HL-60 (cell line): ENCODE measurements around the gene CD19.

ENCODE experiments used
- DNase-seq, 2 experiments: peaks; one replicate each; pipeline ENCODE4 v3.0.0-alpha.2; 2010 to 2020; ENCODE audit warnings: low read depth in 1 of 2, low spot score in 1 of 2
- H3K27ac ChIP-seq: fragments of 250-450 bp; sonication (Bioruptor Pico); replicated peaks from 2 replicates; pipeline ENCODE4 v1.5.1; 2020; ENCODE audit warnings: mild to moderate bottlenecking, moderate library complexity
- H3K27me3 ChIP-seq: fragments of 250-450 bp; sonication (Bioruptor Pico); 2 replicates; pipeline ENCODE4 v1.5.1; 2021; ENCODE audit warnings: mild to moderate bottlenecking, moderate library complexity; ENCODE audit not compliant: insufficient read depth, poor library complexity, severe bottlenecking
- H3K4me3 ChIP-seq: replicated peaks from 2 replicates; pipeline ENCODE4 v1.5.1; 2011; ENCODE audit warnings: mild to moderate bottlenecking, control low read depth, low read length; ENCODE audit not compliant: insufficient read depth
- GABPA ChIP-seq: IDR thresholded peaks from 2 replicates; pipeline ENCODE4 v1.6.1; 2012; ENCODE audit warnings: low read depth
- POLR2AphosphoS5 ChIP-seq: IDR thresholded peaks from 2 replicates; pipeline ENCODE4 v1.6.1; 2012; ENCODE audit warnings: low read depth
- SPI1 ChIP-seq: IDR thresholded peaks from 2 replicates; pipeline ENCODE4 v1.6.1; 2012; ENCODE audit warnings: low read depth, mild to moderate bottlenecking, borderline replicate concordance
- TF ChIP-seq, protein P1 (sequence below): IDR thresholded peaks from one replicate; pipeline ENCODE4 v1.5.1; 2011; ENCODE audit warnings: low read length, control low read depth, inconsistent platforms; ENCODE audit not compliant: insufficient read depth
- TF ChIP-seq, protein P2 (sequence below): IDR thresholded peaks from 2 replicates; pipeline ENCODE4 v1.6.1; 2012; ENCODE audit warnings: low read depth; ENCODE audit not compliant: insufficient replicate concordance

CD19 gene

DNA sequence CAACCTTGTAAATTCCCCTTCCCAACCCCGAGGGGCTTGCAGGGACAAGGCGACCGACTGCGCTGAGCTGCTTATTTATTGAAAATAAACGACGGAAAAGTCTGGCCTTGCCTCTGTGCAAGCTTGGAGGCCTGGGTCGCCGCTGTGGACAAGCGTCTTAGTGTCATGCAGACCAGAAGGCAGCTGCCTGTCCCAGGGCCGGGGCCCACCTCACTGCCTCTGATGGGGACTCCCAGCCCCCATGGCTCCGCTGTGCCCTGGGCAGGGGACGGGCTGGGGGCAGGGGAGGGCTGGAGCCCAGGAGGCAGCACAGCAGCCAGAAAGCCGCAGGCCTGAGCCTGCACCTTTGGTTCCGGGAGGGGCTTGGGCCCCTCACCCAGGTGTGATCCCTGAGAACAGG lies 27.4 kb upstream of the CD19 start:
- Histone ChIP-seq H3K27ac (no peak overlapping the region), H3K27me3 (no peaks in the 10 kb centered on the region), H3K4me3 (no peak overlapping the region)
- no peak for TF ChIP-seq GABPA
- TF ChIP-seq, protein P1, sequence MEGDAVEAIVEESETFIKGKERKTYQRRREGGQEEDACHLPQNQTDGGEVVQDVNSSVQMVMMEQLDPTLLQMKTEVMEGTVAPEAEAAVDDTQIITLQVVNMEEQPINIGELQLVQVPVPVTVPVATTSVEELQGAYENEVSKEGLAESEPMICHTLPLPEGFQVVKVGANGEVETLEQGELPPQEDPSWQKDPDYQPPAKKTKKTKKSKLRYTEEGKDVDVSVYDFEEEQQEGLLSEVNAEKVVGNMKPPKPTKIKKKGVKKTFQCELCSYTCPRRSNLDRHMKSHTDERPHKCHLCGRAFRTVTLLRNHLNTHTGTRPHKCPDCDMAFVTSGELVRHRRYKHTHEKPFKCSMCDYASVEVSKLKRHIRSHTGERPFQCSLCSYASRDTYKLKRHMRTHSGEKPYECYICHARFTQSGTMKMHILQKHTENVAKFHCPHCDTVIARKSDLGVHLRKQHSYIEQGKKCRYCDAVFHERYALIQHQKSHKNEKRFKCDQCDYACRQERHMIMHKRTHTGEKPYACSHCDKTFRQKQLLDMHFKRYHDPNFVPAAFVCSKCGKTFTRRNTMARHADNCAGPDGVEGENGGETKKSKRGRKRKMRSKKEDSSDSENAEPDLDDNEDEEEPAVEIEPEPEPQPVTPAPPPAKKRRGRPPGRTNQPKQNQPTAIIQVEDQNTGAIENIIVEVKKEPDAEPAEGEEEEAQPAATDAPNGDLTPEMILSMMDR, result no peak
- TF ChIP-seq, protein P2, sequence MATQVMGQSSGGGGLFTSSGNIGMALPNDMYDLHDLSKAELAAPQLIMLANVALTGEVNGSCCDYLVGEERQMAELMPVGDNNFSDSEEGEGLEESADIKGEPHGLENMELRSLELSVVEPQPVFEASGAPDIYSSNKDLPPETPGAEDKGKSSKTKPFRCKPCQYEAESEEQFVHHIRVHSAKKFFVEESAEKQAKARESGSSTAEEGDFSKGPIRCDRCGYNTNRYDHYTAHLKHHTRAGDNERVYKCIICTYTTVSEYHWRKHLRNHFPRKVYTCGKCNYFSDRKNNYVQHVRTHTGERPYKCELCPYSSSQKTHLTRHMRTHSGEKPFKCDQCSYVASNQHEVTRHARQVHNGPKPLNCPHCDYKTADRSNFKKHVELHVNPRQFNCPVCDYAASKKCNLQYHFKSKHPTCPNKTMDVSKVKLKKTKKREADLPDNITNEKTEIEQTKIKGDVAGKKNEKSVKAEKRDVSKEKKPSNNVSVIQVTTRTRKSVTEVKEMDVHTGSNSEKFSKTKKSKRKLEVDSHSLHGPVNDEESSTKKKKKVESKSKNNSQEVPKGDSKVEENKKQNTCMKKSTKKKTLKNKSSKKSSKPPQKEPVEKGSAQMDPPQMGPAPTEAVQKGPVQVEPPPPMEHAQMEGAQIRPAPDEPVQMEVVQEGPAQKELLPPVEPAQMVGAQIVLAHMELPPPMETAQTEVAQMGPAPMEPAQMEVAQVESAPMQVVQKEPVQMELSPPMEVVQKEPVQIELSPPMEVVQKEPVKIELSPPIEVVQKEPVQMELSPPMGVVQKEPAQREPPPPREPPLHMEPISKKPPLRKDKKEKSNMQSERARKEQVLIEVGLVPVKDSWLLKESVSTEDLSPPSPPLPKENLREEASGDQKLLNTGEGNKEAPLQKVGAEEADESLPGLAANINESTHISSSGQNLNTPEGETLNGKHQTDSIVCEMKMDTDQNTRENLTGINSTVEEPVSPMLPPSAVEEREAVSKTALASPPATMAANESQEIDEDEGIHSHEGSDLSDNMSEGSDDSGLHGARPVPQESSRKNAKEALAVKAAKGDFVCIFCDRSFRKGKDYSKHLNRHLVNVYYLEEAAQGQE, result no peak
- no peak for TF ChIP-seq POLR2AphosphoS5
- no peak for TF ChIP-seq SPI1
- no peak for DNase-seq

DNA sequence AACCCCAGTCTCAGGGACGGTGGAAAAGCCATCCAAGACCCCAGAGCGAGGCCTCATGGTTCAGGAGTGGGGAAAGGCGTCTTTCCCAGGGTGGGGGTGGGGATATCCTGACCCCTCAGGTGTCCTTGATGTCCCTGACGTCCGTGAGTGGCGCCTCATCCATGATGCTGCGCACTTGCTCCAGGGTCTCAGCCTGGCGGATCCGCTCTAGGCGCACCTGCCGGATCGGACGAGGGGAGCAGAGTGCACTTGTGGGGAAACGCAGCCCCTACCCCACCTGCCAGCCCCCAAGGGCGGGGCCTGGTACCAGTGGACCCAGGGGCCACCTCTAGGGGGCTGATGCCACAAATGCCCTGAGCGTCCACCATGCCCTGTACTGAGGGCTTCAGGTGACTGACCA lies 26.9 kb upstream of the CD19 start:
- TF ChIP-seq SPI1 (no peak), POLR2AphosphoS5 (no peak)
- TF ChIP-seq, protein P2, result no peak
- TF ChIP-seq, protein P1, result no peak

DNA sequence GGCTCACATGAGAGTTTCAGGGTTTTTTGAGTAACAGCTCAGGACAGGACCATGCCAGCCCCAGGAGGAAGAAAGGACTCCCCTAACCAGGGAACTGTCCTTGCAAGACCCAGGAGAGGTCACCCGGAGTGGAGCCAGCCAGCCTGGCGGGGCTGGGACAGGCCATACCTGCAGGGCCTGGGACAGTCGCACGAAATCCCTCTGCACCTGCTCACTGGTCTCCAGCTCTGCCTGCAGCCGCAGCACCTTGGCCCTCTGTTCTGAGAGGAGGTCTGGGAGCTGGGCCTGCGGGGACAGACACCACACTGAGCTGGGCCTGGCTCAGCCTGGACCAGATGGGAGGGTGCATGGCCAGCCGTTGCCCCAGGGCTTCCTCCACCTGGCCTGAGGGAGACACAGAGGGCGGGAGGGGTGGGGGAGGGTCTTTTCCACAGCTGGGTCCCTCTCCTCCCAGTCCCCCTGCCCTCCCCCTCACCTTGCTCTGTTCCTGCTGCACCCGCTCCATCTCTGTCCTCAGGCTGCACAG lies 26.5 kb upstream of the CD19 start:
- no peak overlapping the region for H3K27ac ChIP-seq
- TF ChIP-seq, protein P2, result no peak
- no peak for TF ChIP-seq POLR2AphosphoS5
- no peak for TF ChIP-seq GABPA
- no peak for TF ChIP-seq SPI1
- TF ChIP-seq, protein P1, result no peak
- H3K27me3 ChIP-seq, result no peaks in the 10 kb centered on the region
- DNase-seq, result no peak
- no peak overlapping the region for H3K4me3 ChIP-seq

More for the DNA sequence above, 26.9 kb upstream of the CD19 start:
- no peak for DNase-seq
- Histone ChIP-seq H3K27ac (no peak overlapping the region), H3K4me3 (no peak overlapping the region), H3K27me3 (no peaks in the 10 kb centered on the region)
